GM06990 (cell line): ENCODE data around the gene EIF4H.
"Not testable (repeated sequence)": the region's sequence is repeated elsewhere in the genome, so short reads cannot be mapped to it uniquely, and the experiment has no call there.

ENCODE experiments used
- DNase-seq: peaks from one replicate; pipeline ENCODE4 v3.0.0-alpha.2; 2011; ENCODE audit not compliant: insufficient read length; ENCODE audit errors: extremely low read depth
- H3K27me3 ChIP-seq: replicated peaks from 2 replicates; pipeline ENCODE4 v1.6.0; 2011; ENCODE audit warnings: low read length; ENCODE audit not compliant: control insufficient read depth, insufficient read depth
- H3K36me3 ChIP-seq: 2 replicates; pipeline ENCODE4 v1.5.1; 2011; ENCODE audit warnings: low read length; ENCODE audit not compliant: control insufficient read depth, insufficient read depth
- H3K4me3 ChIP-seq: replicated peaks from 2 replicates; pipeline ENCODE4 v1.5.1; 2011; ENCODE audit warnings: low read depth, mild to moderate bottlenecking, control low read depth, low read length
- CTCF ChIP-seq: IDR thresholded peaks from 2 replicates; pipeline ENCODE4 v1.5.1; 2011; ENCODE audit warnings: low read length, control low read depth, mild to moderate bottlenecking, inconsistent platforms; ENCODE audit not compliant: insufficient read depth, poor library complexity, severe bottlenecking

The EIF4H gene

GRCh38 chr7:74197449-74198124 is 23.4 kb downstream of the EIF4H start:
- Histone ChIP-seq H3K4me3 (no peak overlapping the region), H3K36me3 (peaks cover 19% of the 10 kb centered on the region), H3K27me3 (no peaks in the 10 kb centered on the region)
- no peak for TF ChIP-seq CTCF
- DNase-seq: no peak

GRCh38 chr7:74199551-74200355 is 25.6 kb downstream of the EIF4H start:
- Histone ChIP-seq H3K36me3 (peaks cover 6% of the 10 kb centered on the region), H3K4me3 (no peak overlapping the region), H3K27me3 (no peaks in the 10 kb centered on the region)
- no peak for DNase-seq
- TF ChIP-seq CTCF: no peak

GRCh38 chr7:74202841-74203556 is 28.8 kb downstream of the EIF4H start:
- TF ChIP-seq CTCF: peak; percentile 53
- Histone ChIP-seq H3K27me3 (no peaks in the 10 kb centered on the region), H3K36me3 (no peaks in the 10 kb centered on the region; the same call in 1 of the 2 replicates), H3K4me3 (no peak overlapping the region)
- DNase-seq: no peak

GRCh38 chr7:74203956-74204618 is 29.9 kb downstream of the EIF4H start:
- Histone ChIP-seq H3K27me3 (no peaks in the 10 kb centered on the region), H3K4me3 (no peak overlapping the region), H3K36me3 (no peaks in the 10 kb centered on the region)
- no peak for DNase-seq
- no peak for TF ChIP-seq CTCF

- not testable (repeated sequence) for H3K4me3 ChIP-seq, H3K27me3 ChIP-seq, DNase-seq, H3K36me3 ChIP-seq
Measured at GRCh38 chr7:74206052-74206451, 31.9 kb downstream of the EIF4H start.
